Vagina (tissue), 2 donors: ENCODE results near the gene PSMA7. TPM values are rescaled to one million over a fixed set of nuclear protein-coding genes. Genes with fewer than 3 reads are reported as not detected.

Source experiments
- DNase-seq, 2 donors: peaks; one replicate each; pipeline ENCODE4 v3.0.0-alpha.2; 2017; ENCODE audit errors: extremely low spot score in 2 of 2
- H3K27ac ChIP-seq: fragments of 200-600 bp; sonication (generic); one replicate; pipeline ENCODE4 v1.5.1; 2019
- H3K27me3 ChIP-seq: fragments of 200-600 bp; sonication (generic); one replicate; pipeline ENCODE4 v1.5.1; 2019
- H3K36me3 ChIP-seq, 2 donors: fragments of 200-600 bp; sonication (generic); one replicate each; pipeline ENCODE4 v1.5.1; 2017 to 2019
- H3K4me1 ChIP-seq: fragments of 200-600 bp; sonication (generic); one replicate; pipeline ENCODE4 v1.5.1; 2019
- H3K4me3 ChIP-seq, 2 donors: fragments of 200-600 bp; sonication (generic); 1 replicate in 1 of 2; 2 replicates in 1 of 2; pipeline ENCODE4 v1.5.1; 2016 to 2019
- H3K9me3 ChIP-seq: fragments of 200-600 bp; sonication (generic); one replicate; pipeline ENCODE4 v1.5.1; 2019
- POLR2A ChIP-seq, 2 donors: fragments of 450-650 bp; IDR thresholded peaks; one replicate each; pipeline ENCODE4 v1.6.1; 2017; ENCODE audit warnings: antibody characterized with exemption in 2 of 2, mild to moderate bottlenecking in 2 of 2, moderate library complexity in 2 of 2
- POLR2AphosphoS5 ChIP-seq, 2 donors: sonication (generic); formaldehyde crosslinking; IDR thresholded peaks; one replicate each; pipeline ENCODE4 v1.9.0; 2017; ENCODE audit warnings: antibody characterized with exemption in 2 of 2, mild to moderate bottlenecking in 2 of 2, low read depth in 1 of 2; ENCODE audit not compliant: insufficient read depth in 1 of 2
- intact Hi-C: fragments of 100-400 bp; cut with DNase I; formaldehyde crosslinking; loops from one replicate; pipeline ENCODE4 v1.15.1; 2023
- total RNA-seq: library from RNA; depleted of rRNA; stranded (reverse); fragments of >200 nt; gene quantifications from one replicate; pipeline ENCODE4 v1.2.3, GENCODE V29; 2016
- TF ChIP-seq, protein P1 (sequence below), 3 experiments: fragments of 450-650 bp in 2 of 3; fragments of 200-600 bp in 1 of 3; sonication (generic) in 1 of 3; IDR thresholded peaks; one replicate each; pipeline ENCODE4 v1.5.1; 2017 to 2019; ENCODE audit warnings: antibody characterized with exemption in 3 of 3, mild to moderate bottlenecking in 2 of 3, moderate library complexity in 2 of 3

Gene PSMA7
- total RNA-seq, 1 donor from 2014 or later: 319 TPM

DNA sequence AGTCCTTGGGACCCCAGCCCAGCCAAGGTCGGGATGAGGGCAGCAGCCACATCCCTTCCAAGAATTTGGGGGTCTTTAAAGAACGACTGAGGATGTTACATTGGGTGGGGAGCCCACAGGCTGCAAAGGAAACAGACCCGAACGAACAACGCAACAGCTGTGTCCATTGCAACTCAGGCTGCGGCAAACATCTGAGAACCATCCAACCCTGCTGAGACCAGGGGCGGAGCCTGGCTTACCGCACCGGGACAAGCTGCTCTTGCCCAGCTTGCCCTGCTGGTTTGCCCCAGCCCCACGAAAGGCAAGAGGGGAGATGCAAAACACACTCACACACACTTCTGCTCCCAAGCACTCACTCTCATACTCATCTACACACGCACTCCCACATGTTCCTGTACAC, 56.0 kb downstream of the PSMA7 start:
- Histone ChIP-seq H3K9me3 (no peaks in the 10 kb centered on the region), H3K4me3 (no peak overlapping the region), H3K27ac (no peak overlapping the region), H3K27me3 (no peaks in the 10 kb centered on the region), H3K4me1 (no peaks in the 10 kb centered on the region), H3K36me3 (no peaks in the 10 kb centered on the region)
- intact Hi-C loops: no loop called here
- TF ChIP-seq, protein P1, sequence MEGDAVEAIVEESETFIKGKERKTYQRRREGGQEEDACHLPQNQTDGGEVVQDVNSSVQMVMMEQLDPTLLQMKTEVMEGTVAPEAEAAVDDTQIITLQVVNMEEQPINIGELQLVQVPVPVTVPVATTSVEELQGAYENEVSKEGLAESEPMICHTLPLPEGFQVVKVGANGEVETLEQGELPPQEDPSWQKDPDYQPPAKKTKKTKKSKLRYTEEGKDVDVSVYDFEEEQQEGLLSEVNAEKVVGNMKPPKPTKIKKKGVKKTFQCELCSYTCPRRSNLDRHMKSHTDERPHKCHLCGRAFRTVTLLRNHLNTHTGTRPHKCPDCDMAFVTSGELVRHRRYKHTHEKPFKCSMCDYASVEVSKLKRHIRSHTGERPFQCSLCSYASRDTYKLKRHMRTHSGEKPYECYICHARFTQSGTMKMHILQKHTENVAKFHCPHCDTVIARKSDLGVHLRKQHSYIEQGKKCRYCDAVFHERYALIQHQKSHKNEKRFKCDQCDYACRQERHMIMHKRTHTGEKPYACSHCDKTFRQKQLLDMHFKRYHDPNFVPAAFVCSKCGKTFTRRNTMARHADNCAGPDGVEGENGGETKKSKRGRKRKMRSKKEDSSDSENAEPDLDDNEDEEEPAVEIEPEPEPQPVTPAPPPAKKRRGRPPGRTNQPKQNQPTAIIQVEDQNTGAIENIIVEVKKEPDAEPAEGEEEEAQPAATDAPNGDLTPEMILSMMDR (IDR thresholded peaks at IDR 0.05): no peak
- TF ChIP-seq POLR2AphosphoS5 (IDR thresholded peaks at IDR 0.05; ENCODE audit: insufficient read depth in 1 of 2, low read depth in 1 of 2): no peak
- TF ChIP-seq POLR2A (IDR thresholded peaks at IDR 0.05): no peak
- no peak for DNase-seq

Other genes with a start within 250 kb of the PSMA7 start
- gene TAF4, start 77.5 kb downstream of the PSMA7 start, total RNA-seq: 9.6 TPM
- 23.6 TPM for gene LSM14B, start 20.9 kb downstream of the PSMA7 start, total RNA-seq
- 25.3 TPM for gene SS18L1, start 375 bp upstream of the PSMA7 start, total RNA-seq
- gene MTG2, start 39.6 kb upstream of the PSMA7 start, total RNA-seq: 13.3 TPM
- not detected for gene HRH3, start 76.9 kb upstream of the PSMA7 start, total RNA-seq
- 51.3 TPM for gene OSBPL2, start 95.1 kb upstream of the PSMA7 start, total RNA-seq
- 110 TPM for gene ADRM1, start 159.6 kb upstream of the PSMA7 start, total RNA-seq
- 150 TPM for gene LAMA5, start 223.9 kb upstream of the PSMA7 start, total RNA-seq
- 1,935 TPM for gene RPS21, start 243.7 kb upstream of the PSMA7 start, total RNA-seq